Medulla oblongata (tissue), 1 donor: ENCODE results near the gene SLC6A1.

Source experiments
- DNase-seq: peaks from one replicate; pipeline ENCODE4 v3.0.0-alpha.2; 2015; ENCODE audit errors: extremely low spot score

SLC6A1 gene

GRCh38 chr3:10993729-10994065 lies 1.1 kb downstream of the SLC6A1 start:
- DNase-seq: peak; percentile 61

- DNase-seq: peak; percentile 90
Observed at GRCh38 chr3:10994306-10994705, 1.8 kb downstream of the SLC6A1 start.

GRCh38 chr3:10995871-10996270 lies 3.3 kb downstream of the SLC6A1 start:
- no peak for DNase-seq

GRCh38 chr3:10996345-10997013 lies 3.9 kb downstream of the SLC6A1 start:
- peak; percentile 87 for DNase-seq

GRCh38 chr3:10997196-10997595 lies 4.6 kb downstream of the SLC6A1 start:
- DNase-seq: no peak

GRCh38 chr3:10998542-10998941 lies 6.0 kb downstream of the SLC6A1 start:
- no peak for DNase-seq

GRCh38 chr3:10999221-11000107 lies 6.9 kb downstream of the SLC6A1 start:
- no peak for DNase-seq

GRCh38 chr3:11000528-11000927 lies 8.0 kb downstream of the SLC6A1 start:
- no peak for DNase-seq

- DNase-seq: peak; percentile 90
Observed at GRCh38 chr3:11001020-11001657, 8.6 kb downstream of the SLC6A1 start.

- DNase-seq: no peak
Observed at GRCh38 chr3:11001658-11002021, 9.1 kb downstream of the SLC6A1 start.

GRCh38 chr3:11002371-11002807 lies 9.8 kb downstream of the SLC6A1 start:
- DNase-seq: no peak

- DNase-seq: no peak
Observed at GRCh38 chr3:11004563-11004962, 12.0 kb downstream of the SLC6A1 start.

GRCh38 chr3:11005686-11006256 lies 13.2 kb downstream of the SLC6A1 start:
- no peak for DNase-seq

GRCh38 chr3:11006986-11007933 lies 14.7 kb downstream of the SLC6A1 start:
- no peak for DNase-seq

- DNase-seq: no peak
Observed at GRCh38 chr3:11009898-11010297, 17.4 kb downstream of the SLC6A1 start.

- peak; percentile 90 for DNase-seq
Observed at GRCh38 chr3:11010426-11011165, 18.0 kb downstream of the SLC6A1 start.

GRCh38 chr3:11014253-11014652 lies 21.7 kb downstream of the SLC6A1 start:
- no peak for DNase-seq

- DNase-seq: no peak
Observed at GRCh38 chr3:11014752-11015151, 22.2 kb downstream of the SLC6A1 start.

GRCh38 chr3:11015369-11015768 lies 22.8 kb downstream of the SLC6A1 start:
- no peak for DNase-seq

GRCh38 chr3:11016727-11017126 lies 24.2 kb downstream of the SLC6A1 start:
- DNase-seq: no peak
